Ectodermal cell (in vitro differentiated cells): ENCODE measurements around the gene AKIRIN2.
"Not testable (repeated sequence)": the region's sequence is repeated elsewhere in the genome, so short reads cannot be mapped to it uniquely, and the experiment has no call there.

Experiments
- H3K27ac ChIP-seq: 2 replicates; pipeline ENCODE4 v1.7.0; 2013; ENCODE audit warnings: mild to moderate bottlenecking, low read depth, low read length; ENCODE audit not compliant: insufficient read depth, poor library complexity, severe bottlenecking
- H3K27me3 ChIP-seq: 2 replicates; pipeline ENCODE4 v1.7.0; 2013; ENCODE audit warnings: mild to moderate bottlenecking, low read length; ENCODE audit not compliant: insufficient read depth, control insufficient read depth, poor library complexity, severe bottlenecking
- H3K36me3 ChIP-seq: one replicate; pipeline ENCODE4 v1.7.0; 2013; ENCODE audit warnings: low read length; ENCODE audit not compliant: control insufficient read depth, insufficient read depth
- H3K4me1 ChIP-seq: one replicate; pipeline ENCODE4 v1.7.0; 2013; ENCODE audit warnings: low read length; ENCODE audit not compliant: control insufficient read depth, insufficient read depth
- H3K4me3 ChIP-seq: 2 replicates; pipeline ENCODE4 v1.7.0; 2013; ENCODE audit warnings: low read depth, low read length, control low read depth; ENCODE audit not compliant: insufficient read depth
- H3K9me3 ChIP-seq: 2 replicates; pipeline ENCODE4 v1.7.0; 2013; ENCODE audit warnings: mild to moderate bottlenecking, low read length, moderate library complexity; ENCODE audit not compliant: control insufficient read depth
- WGBS, 2 experiments: methylation state at CpG; one replicate each; pipeline ENCODE4 v1.1.7; 2013; ENCODE audit warnings: missing lambda C conversion rate in 2 of 2; 5-methylcytosine and 5-hydroxymethylcytosine counted together

AKIRIN2 gene

GRCh38 chr6:87686636-87687205, 15.3 kb downstream of the AKIRIN2 start:
- H3K27ac ChIP-seq, H3K4me1 ChIP-seq, H3K4me3 ChIP-seq, H3K9me3 ChIP-seq, H3K27me3 ChIP-seq, H3K36me3 ChIP-seq: not testable (repeated sequence)
- 92% methylated on average over 11 of the region's 11 CpGs for WGBS, 2 experiments

GRCh38 chr6:87684895-87685654, 17.0 kb downstream of the AKIRIN2 start:
- WGBS, 2 experiments, result 88 to 98% methylated on average over 1 of the region's 1 CpG
- Histone ChIP-seq H3K4me3 (no peak overlapping the region), H3K27ac (no peak overlapping the region)

GRCh38 chr6:87683890-87684289, 18.1 kb downstream of the AKIRIN2 start:
- 88 to 98% methylated on average over 3 of the region's 3 CpGs for WGBS, 2 experiments
- no peaks in the 10 kb centered on the region for H3K9me3 ChIP-seq
- no peaks in the 10 kb centered on the region for H3K27me3 ChIP-seq
- no peak overlapping the region for H3K27ac ChIP-seq
- H3K4me3 ChIP-seq, result no peak overlapping the region
- no peaks in the 10 kb centered on the region for H3K36me3 ChIP-seq
- no peaks in the 10 kb centered on the region for H3K4me1 ChIP-seq

More at GRCh38 chr6:87684895-87685654, 17.0 kb downstream of the AKIRIN2 start:
- Histone ChIP-seq H3K36me3 (no peaks in the 10 kb centered on the region), H3K27me3 (no peaks in the 10 kb centered on the region), H3K9me3 (no peaks in the 10 kb centered on the region), H3K4me1 (no peaks in the 10 kb centered on the region)

GRCh38 chr6:87682310-87682709, 19.7 kb downstream of the AKIRIN2 start:
- Histone ChIP-seq H3K9me3 (no peaks in the 10 kb centered on the region), H3K27ac (no peak overlapping the region), H3K4me3 (no peak overlapping the region), H3K36me3 (peaks cover 8% of the 10 kb centered on the region), H3K4me1 (no peaks in the 10 kb centered on the region), H3K27me3 (no peaks in the 10 kb centered on the region)

GRCh38 chr6:87675004-87675681, 26.9 kb downstream of the AKIRIN2 start:
- no peak overlapping the region for H3K4me3 ChIP-seq
- no peak overlapping the region for H3K27ac ChIP-seq
- H3K36me3 ChIP-seq, result peaks cover 18% of the 10 kb centered on the region
- H3K4me1 ChIP-seq, result peaks cover 4% of the 10 kb centered on the region
- WGBS, 2 experiments, result 93 to 95% methylated on average over 4 of the region's 4 CpGs
- no peaks in the 10 kb centered on the region for H3K27me3 ChIP-seq
- H3K9me3 ChIP-seq, result no peaks in the 10 kb centered on the region

GRCh38 chr6:87674290-87674689, 27.7 kb downstream of the AKIRIN2 start:
- H3K27me3 ChIP-seq, result no peaks in the 10 kb centered on the region
- peaks cover 21% of the 10 kb centered on the region for H3K36me3 ChIP-seq
- H3K4me3 ChIP-seq, result no peak overlapping the region
- H3K9me3 ChIP-seq, result no peaks in the 10 kb centered on the region
- peaks cover 4% of the 10 kb centered on the region for H3K4me1 ChIP-seq
- no peak overlapping the region for H3K27ac ChIP-seq

- Histone ChIP-seq H3K9me3 (no peaks in the 10 kb centered on the region), H3K4me1 (peaks cover 4% of the 10 kb centered on the region), H3K36me3 (peaks cover 21% of the 10 kb centered on the region), H3K27me3 (no peaks in the 10 kb centered on the region), H3K27ac (no peak overlapping the region), H3K4me3 (no peak overlapping the region)
- 91 to 95% methylated on average over 5 of the region's 5 CpGs for WGBS, 2 experiments
These were observed 28.8 kb downstream of the AKIRIN2 start for GRCh38 chr6:87673237-87673636.

- H3K27me3 ChIP-seq, result no peaks in the 10 kb centered on the region
- WGBS, 2 experiments, result 93 to 98% methylated on average over 2 of the region's 2 CpGs
- peaks cover 15% of the 10 kb centered on the region for H3K36me3 ChIP-seq
- H3K9me3 ChIP-seq, result no peaks in the 10 kb centered on the region
- H3K4me3 ChIP-seq, result no peak overlapping the region
- peaks cover 4% of the 10 kb centered on the region for H3K4me1 ChIP-seq
- H3K27ac ChIP-seq, result no peak overlapping the region
These were observed 29.4 kb downstream of the AKIRIN2 start for GRCh38 chr6:87672641-87673040.

GRCh38 chr6:87671555-87672029, 30.4 kb downstream of the AKIRIN2 start:
- no peak overlapping the region for H3K4me3 ChIP-seq
- H3K9me3 ChIP-seq, result no peaks in the 10 kb centered on the region
- peaks cover 4% of the 10 kb centered on the region for H3K4me1 ChIP-seq
- peaks cover 12% of the 10 kb centered on the region for H3K36me3 ChIP-seq
- 90 to 93% methylated on average over 5 to 6 of the region's 6 CpGs for WGBS, 2 experiments
- no peak overlapping the region for H3K27ac ChIP-seq
- no peaks in the 10 kb centered on the region for H3K27me3 ChIP-seq

GRCh38 chr6:87670707-87671106, 31.3 kb downstream of the AKIRIN2 start:
- no peak overlapping the region for H3K27ac ChIP-seq
- no peaks in the 10 kb centered on the region for H3K27me3 ChIP-seq
- no peak overlapping the region for H3K4me3 ChIP-seq
- peaks cover 4% of the 10 kb centered on the region for H3K4me1 ChIP-seq
- H3K9me3 ChIP-seq, result no peaks in the 10 kb centered on the region
- H3K36me3 ChIP-seq, result peaks cover 8% of the 10 kb centered on the region
- 76 to 81% methylated on average over 2 of the region's 2 CpGs for WGBS, 2 experiments
